ENCODE results near the gene ZFPL1.

The ZFPL1 gene

DNA sequence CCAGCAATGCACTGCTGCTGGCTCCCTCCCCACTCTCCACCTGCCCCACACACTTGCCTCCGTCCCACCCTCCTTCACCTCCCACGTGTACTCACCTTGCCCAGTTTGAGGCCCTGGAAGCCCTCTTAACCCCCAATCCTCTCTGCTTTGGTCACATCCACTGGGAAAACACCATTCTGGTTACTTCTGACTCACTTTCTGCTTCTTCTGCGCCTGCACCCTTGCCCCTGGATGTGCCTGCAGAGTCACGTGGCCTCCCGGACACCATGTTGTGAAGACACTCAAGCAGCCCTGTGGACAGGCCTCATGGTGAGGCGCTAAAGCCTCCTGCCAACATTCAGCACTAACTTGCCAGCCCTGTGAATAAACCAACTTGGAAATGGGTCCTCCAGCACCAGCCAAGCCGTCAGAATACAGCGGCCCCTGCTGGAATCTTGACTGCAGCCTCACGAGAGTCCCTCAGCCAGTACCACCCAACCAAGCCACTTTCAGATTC, 23.1 kb upstream of the ZFPL1 start:
- WGBS: 70% methylated on average over 9 of the region's 9 CpGs
- no peak overlapping the region for H3K9ac ChIP-seq (ENCODE audit: low read depth, low read length)
- H3K36me3 ChIP-seq (ENCODE audit: insufficient read depth, low read length): no peaks in the 10 kb centered on the region
- no peak overlapping the region for H3K4me3 ChIP-seq (ENCODE audit: low read length)
- no peaks in the 10 kb centered on the region for H3K27me3 ChIP-seq (ENCODE audit: insufficient read depth, low read length)
- H3K9me3 ChIP-seq (ENCODE audit: insufficient read depth, low read depth, low read length): no peaks in the 10 kb centered on the region
- H3K27ac ChIP-seq (ENCODE audit: low read depth, low read length): no peak overlapping the region
- no peaks in the 10 kb centered on the region for H3K4me1 ChIP-seq (ENCODE audit: insufficient read depth, low read length)

DNA sequence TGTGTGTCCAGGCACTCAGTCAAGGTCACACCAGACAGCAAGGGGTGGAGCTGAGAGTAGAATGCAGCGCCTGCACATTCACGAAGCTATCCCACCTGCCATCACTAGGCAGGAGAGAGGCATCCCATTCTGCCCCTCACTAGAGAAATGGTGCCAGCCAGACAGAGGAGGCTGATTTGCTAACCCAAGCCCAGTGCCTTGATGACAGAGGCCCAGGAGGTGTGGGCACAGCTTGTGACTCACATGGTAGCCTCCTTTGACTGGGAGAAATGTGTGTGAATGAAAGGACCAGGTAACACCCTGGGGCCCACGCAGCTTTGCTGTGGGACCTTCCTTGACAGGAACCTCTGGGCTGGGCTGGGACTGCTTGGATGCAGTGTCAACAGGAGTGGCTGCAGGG, 20.5 kb upstream of the ZFPL1 start:
- Histone ChIP-seq H3K9me3 (ENCODE audit: insufficient read depth, low read depth, low read length) (no peaks in the 10 kb centered on the region), H3K4me3 (ENCODE audit: low read length) (no peak overlapping the region), H3K36me3 (ENCODE audit: insufficient read depth, low read length) (no peaks in the 10 kb centered on the region), H3K27me3 (ENCODE audit: insufficient read depth, low read length) (no peaks in the 10 kb centered on the region), H3K27ac (ENCODE audit: low read depth, low read length) (no peak overlapping the region), H3K4me1 (ENCODE audit: insufficient read depth, low read length) (peaks cover 17% of the 10 kb centered on the region), H3K9ac (ENCODE audit: low read depth, low read length) (no peak overlapping the region)
- 82% methylated on average over 3 of the region's 3 CpGs for WGBS

DNA sequence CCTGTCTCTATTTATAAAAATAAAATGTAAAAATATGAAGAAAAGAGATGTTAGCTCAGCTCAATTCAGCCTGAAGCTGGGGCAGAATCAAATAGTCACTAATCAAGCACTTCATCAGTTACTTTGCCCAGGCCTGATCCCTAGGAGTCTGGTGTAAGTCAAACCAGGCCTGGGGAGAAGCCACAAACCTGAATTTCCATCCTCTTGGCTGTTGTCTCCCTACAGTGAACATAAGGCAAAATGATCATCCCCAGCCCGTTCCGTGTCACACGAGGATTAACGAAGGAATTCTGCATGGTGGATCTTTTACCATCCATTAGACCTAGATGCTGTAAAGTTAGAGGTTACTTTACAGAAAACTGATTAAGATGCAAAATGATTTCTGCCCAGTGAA, 19.2 kb upstream of the ZFPL1 start:
- WGBS: 96% methylated on average over 4 of the region's 4 CpGs
- Histone ChIP-seq H3K27ac (ENCODE audit: low read depth, low read length) (no peak overlapping the region), H3K9ac (ENCODE audit: low read depth, low read length) (no peak overlapping the region), H3K4me3 (ENCODE audit: low read length) (no peak overlapping the region), H3K4me1 (ENCODE audit: insufficient read depth, low read length) (peaks cover 17% of the 10 kb centered on the region), H3K36me3 (ENCODE audit: insufficient read depth, low read length) (no peaks in the 10 kb centered on the region), H3K9me3 (ENCODE audit: insufficient read depth, low read depth, low read length) (no peaks in the 10 kb centered on the region), H3K27me3 (ENCODE audit: insufficient read depth, low read length) (no peaks in the 10 kb centered on the region)

DNA sequence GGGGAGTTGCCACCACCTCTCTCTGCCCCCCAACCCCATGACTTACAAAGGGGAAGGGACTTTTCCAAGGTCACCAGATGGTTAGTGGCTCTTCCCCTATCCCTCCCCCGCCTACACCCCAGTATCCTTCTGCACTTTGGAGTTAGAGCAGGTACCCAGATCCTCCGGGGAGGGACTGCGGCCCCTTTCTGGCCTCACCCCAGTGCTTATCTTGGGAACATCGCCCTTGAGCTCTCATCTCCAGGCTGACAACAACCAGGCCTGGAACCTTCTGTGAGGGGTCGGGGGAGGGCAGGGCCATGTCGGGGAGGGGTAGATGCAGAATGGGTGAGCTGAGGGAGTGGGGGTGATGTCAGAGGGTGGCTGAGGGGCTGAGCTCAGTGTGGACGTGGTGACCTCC, 18.2 kb upstream of the ZFPL1 start:
- Histone ChIP-seq H3K4me1 (ENCODE audit: insufficient read depth, low read length) (peaks cover 17% of the 10 kb centered on the region), H3K27me3 (ENCODE audit: insufficient read depth, low read length) (no peaks in the 10 kb centered on the region), H3K4me3 (ENCODE audit: low read length) (no peak overlapping the region), H3K36me3 (ENCODE audit: insufficient read depth, low read length) (no peaks in the 10 kb centered on the region), H3K9ac (ENCODE audit: low read depth, low read length) (no peak overlapping the region), H3K9me3 (ENCODE audit: insufficient read depth, low read depth, low read length) (no peaks in the 10 kb centered on the region), H3K27ac (ENCODE audit: low read depth, low read length) (no peak overlapping the region)
- 87% methylated on average over 7 of the region's 7 CpGs for WGBS

DNA sequence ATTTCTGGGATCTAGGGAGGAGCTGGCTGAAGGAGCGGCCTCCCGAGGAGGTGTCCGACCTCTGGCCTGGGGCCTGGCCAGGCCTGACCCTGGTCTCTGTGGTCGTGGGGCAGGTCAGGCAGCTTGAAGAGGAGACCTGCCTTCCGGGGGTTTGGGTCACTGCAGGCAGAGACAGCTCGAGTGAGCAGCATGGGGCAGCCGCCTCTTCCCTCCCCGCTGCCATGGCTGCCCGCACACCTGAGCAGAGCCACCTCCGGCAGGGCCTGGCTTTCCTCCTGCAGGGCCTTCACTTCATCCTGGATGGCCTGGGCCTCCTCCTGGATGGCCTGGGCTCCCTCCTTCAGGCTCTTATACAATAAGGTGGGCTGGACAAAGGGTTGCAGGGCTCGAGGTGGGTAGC, 17.7 kb upstream of the ZFPL1 start:
- no peaks in the 10 kb centered on the region for H3K36me3 ChIP-seq (ENCODE audit: insufficient read depth, low read length)
- 83% methylated on average over 11 of the region's 11 CpGs for WGBS
- no peaks in the 10 kb centered on the region for H3K9me3 ChIP-seq (ENCODE audit: insufficient read depth, low read depth, low read length)
- H3K4me1 ChIP-seq (ENCODE audit: insufficient read depth, low read length): peaks cover 17% of the 10 kb centered on the region
- peak overlapping the region; percentile 54 for H3K9ac ChIP-seq (ENCODE audit: low read depth, low read length)
- peak overlapping the region; percentile 14; the same call in 1 of the 2 replicates for H3K27ac ChIP-seq (ENCODE audit: low read depth, low read length)
- no peaks in the 10 kb centered on the region for H3K27me3 ChIP-seq (ENCODE audit: insufficient read depth, low read length)
- no peak overlapping the region; the same call in 1 of the 2 replicates for H3K4me3 ChIP-seq (ENCODE audit: low read length)

DNA sequence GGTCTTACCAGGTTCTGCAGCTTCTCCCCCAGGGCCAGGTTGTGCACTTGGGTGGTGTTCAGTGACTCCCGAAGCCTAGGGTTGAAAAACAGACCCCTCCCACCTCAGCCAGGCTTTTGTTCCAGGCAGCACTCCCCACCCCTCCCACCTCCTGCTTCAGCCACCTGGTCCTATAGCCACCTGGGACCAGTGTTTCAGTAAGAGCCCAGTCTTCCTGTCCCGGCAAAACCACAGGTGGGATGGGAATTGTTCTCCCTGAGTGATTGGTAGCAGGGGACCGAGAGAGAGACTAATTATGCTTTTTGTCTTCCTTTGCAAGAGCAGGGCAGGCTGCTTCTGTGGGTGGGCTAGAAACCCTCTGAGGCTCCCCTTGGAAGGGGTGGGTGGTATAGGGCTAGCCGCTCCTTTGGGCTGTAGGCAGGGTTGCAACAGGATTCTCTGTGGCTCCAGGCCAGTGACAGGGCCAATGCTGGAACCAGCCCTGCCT, 17.2 kb upstream of the ZFPL1 start:
- Histone ChIP-seq H3K9me3 (ENCODE audit: insufficient read depth, low read depth, low read length) (no peaks in the 10 kb centered on the region), H3K4me1 (ENCODE audit: insufficient read depth, low read length) (peaks cover 17% of the 10 kb centered on the region), H3K27me3 (ENCODE audit: insufficient read depth, low read length) (no peaks in the 10 kb centered on the region), H3K36me3 (ENCODE audit: insufficient read depth, low read length) (no peaks in the 10 kb centered on the region), H3K9ac (ENCODE audit: low read depth, low read length) (peak overlapping the region; percentile 54), H3K27ac (ENCODE audit: low read depth, low read length) (peak overlapping the region; percentile 14; the same call in 1 of the 2 replicates), H3K4me3 (ENCODE audit: low read length) (no peak overlapping the region; the same call in 1 of the 2 replicates)
- WGBS: 59% methylated on average over 4 of the region's 4 CpGs

DNA sequence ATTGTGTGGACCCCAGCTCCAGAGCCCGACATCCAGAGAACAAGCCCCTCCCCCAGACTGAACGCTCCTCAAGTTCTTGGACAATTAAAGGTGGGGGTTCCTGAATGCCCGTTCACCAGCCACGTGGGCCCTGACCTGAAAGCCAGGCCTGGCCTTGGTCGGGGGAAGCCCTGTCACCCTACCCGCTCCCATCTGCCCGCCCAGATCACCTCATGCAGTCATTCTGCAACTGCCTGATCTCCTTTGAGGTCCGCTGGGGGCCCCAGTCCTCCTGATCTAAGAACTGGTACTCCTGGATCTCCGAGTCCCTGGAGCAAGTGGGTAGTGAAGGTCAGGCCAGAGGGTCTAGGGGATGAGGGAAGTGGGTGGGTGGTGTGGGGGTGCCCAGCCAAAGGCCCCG, 16.6 kb upstream of the ZFPL1 start:
- no peak overlapping the region for H3K9ac ChIP-seq (ENCODE audit: low read depth, low read length)
- no peaks in the 10 kb centered on the region for H3K36me3 ChIP-seq (ENCODE audit: insufficient read depth, low read length)
- no peaks in the 10 kb centered on the region for H3K27me3 ChIP-seq (ENCODE audit: insufficient read depth, low read length)
- peaks cover 17% of the 10 kb centered on the region for H3K4me1 ChIP-seq (ENCODE audit: insufficient read depth, low read length)
- WGBS: 86% methylated on average over 10 of the region's 10 CpGs
- H3K27ac ChIP-seq (ENCODE audit: low read depth, low read length): peak overlapping the region; percentile 14
- no peaks in the 10 kb centered on the region for H3K9me3 ChIP-seq (ENCODE audit: insufficient read depth, low read depth, low read length)
- no peak overlapping the region for H3K4me3 ChIP-seq (ENCODE audit: low read length)

DNA sequence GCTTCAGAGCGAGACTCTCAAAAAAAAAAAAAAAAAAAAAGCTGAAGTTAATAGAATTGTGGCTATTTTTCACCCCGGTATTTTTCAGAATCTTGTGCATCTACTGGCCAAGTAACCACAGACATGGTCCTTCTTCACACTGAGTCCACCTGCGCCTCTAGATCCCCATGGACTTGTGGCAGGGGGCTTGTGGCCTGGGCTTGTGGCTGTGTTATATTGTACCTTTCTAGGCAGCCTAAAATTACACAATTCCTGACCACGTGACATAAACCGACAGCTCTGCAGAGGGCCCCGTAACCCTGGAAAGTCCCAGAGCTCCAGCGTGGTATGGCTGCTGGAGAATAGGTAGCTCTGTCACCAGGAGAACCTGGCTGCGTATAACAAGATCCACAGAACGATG, 14.8 kb upstream of the ZFPL1 start:
- no peaks in the 10 kb centered on the region for H3K27me3 ChIP-seq (ENCODE audit: insufficient read depth, low read length)
- no peaks in the 10 kb centered on the region for H3K36me3 ChIP-seq (ENCODE audit: insufficient read depth, low read length)
- WGBS: 83% methylated on average over 9 of the region's 9 CpGs
- no peaks in the 10 kb centered on the region for H3K9me3 ChIP-seq (ENCODE audit: insufficient read depth, low read depth, low read length)
- H3K27ac ChIP-seq (ENCODE audit: low read depth, low read length): no peak overlapping the region
- no peak overlapping the region for H3K4me3 ChIP-seq (ENCODE audit: low read length)
- no peak overlapping the region for H3K9ac ChIP-seq (ENCODE audit: low read depth, low read length)
- peaks cover 17% of the 10 kb centered on the region for H3K4me1 ChIP-seq (ENCODE audit: insufficient read depth, low read length)

DNA sequence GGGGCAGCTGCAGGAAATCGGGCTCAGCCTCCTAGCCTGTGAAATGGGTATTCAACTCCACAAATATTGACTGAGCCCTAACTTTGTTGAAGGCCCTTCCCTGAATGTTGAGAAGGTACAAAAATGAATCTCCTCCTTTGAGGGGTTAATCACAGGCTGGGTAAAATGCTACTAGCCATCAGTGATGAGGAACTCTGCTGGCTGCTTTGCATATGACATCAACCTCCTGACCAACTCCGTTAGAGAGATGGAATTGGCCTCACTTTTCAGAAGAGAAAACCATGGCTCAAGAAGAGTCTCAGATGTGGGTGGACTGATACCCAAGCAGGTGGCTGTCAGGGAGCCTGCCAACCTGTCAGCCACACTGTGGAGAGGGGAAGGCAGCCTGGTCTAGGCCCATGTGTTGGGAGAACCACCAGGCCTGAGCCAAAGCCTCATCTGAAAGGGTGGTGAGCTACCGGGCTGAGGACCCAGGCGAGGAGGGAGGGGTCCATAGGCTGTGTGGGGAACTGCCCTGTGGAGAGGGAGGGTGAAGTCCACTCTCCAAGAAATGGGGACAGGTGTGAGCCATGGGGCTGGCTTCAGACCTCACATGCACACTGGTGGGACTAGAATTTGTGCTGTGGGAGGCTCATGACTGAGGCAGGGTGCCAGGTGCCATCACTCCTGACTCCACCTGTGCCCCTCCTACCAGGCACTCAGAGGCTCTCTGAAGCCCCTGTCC, 12.0 kb upstream of the ZFPL1 start:
- Histone ChIP-seq H3K27ac (ENCODE audit: low read depth, low read length) (no peak overlapping the region), H3K36me3 (ENCODE audit: insufficient read depth, low read length) (peaks cover 12% of the 10 kb centered on the region), H3K9ac (ENCODE audit: low read depth, low read length) (no peak overlapping the region), H3K9me3 (ENCODE audit: insufficient read depth, low read depth, low read length) (no peaks in the 10 kb centered on the region), H3K4me3 (ENCODE audit: low read length) (no peak overlapping the region), H3K4me1 (ENCODE audit: insufficient read depth, low read length) (peaks cover 7% of the 10 kb centered on the region), H3K27me3 (ENCODE audit: insufficient read depth, low read length) (no peaks in the 10 kb centered on the region)
- 80% methylated on average over 4 of the region's 4 CpGs for WGBS

DNA sequence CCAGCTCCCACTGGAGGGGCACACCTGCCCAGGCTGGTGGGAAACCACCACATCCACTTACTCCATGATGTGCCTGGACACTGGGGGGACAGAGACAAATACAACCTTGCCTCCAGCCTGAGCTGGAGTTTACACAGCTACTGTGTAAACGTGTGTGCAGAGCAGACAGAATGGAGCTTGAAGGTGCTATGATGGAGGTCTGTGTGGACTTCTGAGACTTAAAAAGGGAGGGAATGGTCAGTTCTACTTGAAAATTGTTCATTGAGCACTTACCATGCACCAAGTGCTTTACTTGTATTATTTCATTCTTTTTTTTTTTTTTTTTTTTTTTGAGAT, 11.4 kb upstream of the ZFPL1 start:
- 76% methylated on average over 1 of the region's 1 CpG for WGBS
- Histone ChIP-seq H3K9me3 (ENCODE audit: insufficient read depth, low read depth, low read length) (no peaks in the 10 kb centered on the region), H3K9ac (ENCODE audit: low read depth, low read length) (no peak overlapping the region), H3K27me3 (ENCODE audit: insufficient read depth, low read length) (no peaks in the 10 kb centered on the region), H3K27ac (ENCODE audit: low read depth, low read length) (no peak overlapping the region), H3K4me1 (ENCODE audit: insufficient read depth, low read length) (peaks cover 1% of the 10 kb centered on the region; the same call in 1 of the 2 replicates), H3K36me3 (ENCODE audit: insufficient read depth, low read length) (peaks cover 18% of the 10 kb centered on the region), H3K4me3 (ENCODE audit: low read length) (no peak overlapping the region)

DNA sequence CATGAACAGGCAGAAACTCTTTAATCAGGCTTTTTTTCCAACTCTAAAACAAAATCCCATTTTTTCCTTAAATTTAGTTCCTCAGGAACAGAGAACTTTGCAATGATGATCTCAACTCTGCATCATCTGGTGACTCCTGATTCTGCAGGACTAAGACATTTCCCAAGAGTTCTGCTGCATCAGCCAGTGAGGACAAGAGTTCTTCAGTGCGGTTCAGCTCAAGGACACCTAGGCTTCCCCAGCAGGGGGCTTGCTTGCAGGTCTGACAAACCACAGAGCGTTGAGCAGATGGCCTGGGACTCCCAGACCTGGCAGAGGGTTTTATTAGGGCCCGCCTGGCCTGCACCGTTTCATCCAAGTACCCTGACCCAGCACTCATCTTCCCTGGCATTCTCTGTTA, 6.6 kb upstream of the ZFPL1 start:
- no peak overlapping the region for H3K9ac ChIP-seq (ENCODE audit: low read depth, low read length)
- peaks cover 60% of the 10 kb centered on the region for H3K36me3 ChIP-seq (ENCODE audit: insufficient read depth, low read length)
- no peaks in the 10 kb centered on the region for H3K4me1 ChIP-seq (ENCODE audit: insufficient read depth, low read length)
- H3K4me3 ChIP-seq (ENCODE audit: low read length): no peak overlapping the region
- H3K27ac ChIP-seq (ENCODE audit: low read depth, low read length): no peak overlapping the region
- no peaks in the 10 kb centered on the region for H3K9me3 ChIP-seq (ENCODE audit: insufficient read depth, low read depth, low read length)
- WGBS: 96% methylated on average over 4 of the region's 4 CpGs
- no peaks in the 10 kb centered on the region for H3K27me3 ChIP-seq (ENCODE audit: insufficient read depth, low read length)

Data from HUES64 (cell line).